SK-N-SH (cell line): ENCODE measurements around the gene MPHOSPH9. TPM values are rescaled to one million over a fixed set of nuclear protein-coding genes. Genes with fewer than 3 reads are reported as not detected.
A peak's percentile ranks its signal among the peaks of the same experiment; 100 is the strongest.

Experiments used
- CTCF ChIA-PET: fragments of 300-600, 350-600 bp; formaldehyde crosslinking; extraction: SDS; loops from one replicate; lab custom pipeline; 2021; lab: Yijun Ruan, JAX
- POLR2A ChIA-PET: fragments of 350-600 bp; sonication (Branson Sonifier 250); formaldehyde crosslinking; extraction: SDS; loops from one replicate; lab custom pipeline; 2020; ENCODE audit warnings: antibody characterized with exemption, inconsistent platforms; lab: Yijun Ruan, JAX
- DNase-seq: peaks from one replicate; pipeline ENCODE4 v3.0.0; 2012
- H2AFZ ChIP-seq: fragments of 200-600 bp; sonication (generic); 2 replicates; pipeline ENCODE4 v1.8.1; 2016; ENCODE audit warnings: antibody characterized with exemption, mild to moderate bottlenecking, low read depth
- H3F3A ChIP-seq: fragments of 200-600 bp; sonication (generic); replicated peaks from 2 replicates; pipeline ENCODE3; 2016; ENCODE audit warnings: antibody characterized with exemption, mild to moderate bottlenecking; ENCODE audit not compliant: insufficient read depth
- H3K27ac ChIP-seq, 2 experiments: fragments of 200-500 bp in 1 of 2; fragments of 200-600 bp in 1 of 2; sonication (Bioruptor generic) in 1 of 2; sonication (generic), shearing (Covaris generic) in 1 of 2; 2 replicates each; pipeline versions ENCODE4 v1.5.1 to v1.6.1; 2014 to 2016; ENCODE audit warnings: low read depth in 2 of 2, inconsistent platforms in 1 of 2, low read length in 1 of 2, mild to moderate bottlenecking in 1 of 2, mixed read lengths in 1 of 2
- H3K27me3 ChIP-seq: fragments of 200-600 bp; sonication (generic), shearing (Covaris generic); 2 replicates; pipeline ENCODE4 v1.6.1; 2016; ENCODE audit warnings: mixed run types; ENCODE audit not compliant: insufficient read depth
- H3K36me3 ChIP-seq, 2 experiments: fragments of 200-500 bp in 1 of 2; fragments of 200-600 bp in 1 of 2; sonication (Bioruptor generic) in 1 of 2; sonication (generic) in 1 of 2; replicated peaks in 1 of 2; 2 replicates each; pipeline versions ENCODE3 to v1.5.1; 2014 to 2016; ENCODE audit warnings: low read length in 1 of 2, mild to moderate bottlenecking in 1 of 2; ENCODE audit not compliant: insufficient read depth in 2 of 2, control insufficient read depth in 1 of 2
- H3K4me1 ChIP-seq, 2 experiments: fragments of 200-500 bp in 1 of 2; fragments of 200-600 bp in 1 of 2; sonication (Bioruptor generic) in 1 of 2; sonication (generic), shearing (Covaris generic) in 1 of 2; 2 replicates each; pipeline versions ENCODE4 v1.5.1 to v1.6.1; 2014 to 2016; ENCODE audit warnings: low read depth in 1 of 2, low read length in 1 of 2, mixed run types in 1 of 2; ENCODE audit not compliant: insufficient read depth in 2 of 2, control insufficient read depth in 1 of 2
- H3K4me2 ChIP-seq: fragments of 200-600 bp; sonication (generic), shearing (Covaris generic); 2 replicates; pipeline ENCODE4 v1.6.1; 2017; ENCODE audit warnings: mixed run types
- H3K4me3 ChIP-seq, 2 experiments: fragments of 200-500 bp in 1 of 2; fragments of 200-600 bp in 1 of 2; sonication (Bioruptor generic) in 1 of 2; sonication (generic), shearing (Covaris generic) in 1 of 2; 2 replicates each; pipeline versions ENCODE4 v1.5.1 to v1.8.1; 2014 to 2016; ENCODE audit warnings: low read depth in 2 of 2, inconsistent platforms in 1 of 2, low read length in 1 of 2, mild to moderate bottlenecking in 1 of 2, mixed read lengths in 1 of 2, moderate library complexity in 1 of 2
- H3K79me2 ChIP-seq: fragments of 200-600 bp; sonication (generic); 2 replicates; pipeline ENCODE4 v1.8.1; 2017; ENCODE audit warnings: mild to moderate bottlenecking; ENCODE audit not compliant: insufficient read depth
- H3K9ac ChIP-seq: fragments of 200-600 bp; sonication (generic); 2 replicates; pipeline ENCODE4 v1.6.1; 2017; ENCODE audit warnings: mixed run types
- H3K9me2 ChIP-seq: fragments of 200-600 bp; sonication (generic); 2 replicates; pipeline ENCODE4 v1.6.1; 2017; ENCODE audit warnings: mixed run types
- H3K9me3 ChIP-seq: fragments of 200-600 bp; sonication (generic); 2 replicates; pipeline ENCODE4 v1.6.1; 2017; ENCODE audit warnings: mixed run types, mild to moderate bottlenecking, moderate library complexity
- H4K20me1 ChIP-seq: fragments of 200-600 bp; sonication (generic); 2 replicates; pipeline ENCODE4 v1.6.1; 2017; ENCODE audit warnings: mild to moderate bottlenecking, mixed run types; ENCODE audit not compliant: insufficient read depth
- ELF1 ChIP-seq: IDR thresholded peaks from 2 replicates; pipeline ENCODE4 v1.4.0; 2012
- EP300 ChIP-seq, 2 experiments: IDR thresholded peaks; 2 replicates each; pipeline versions ENCODE4 v1.4.0 to v1.6.1; 2012; ENCODE audit warnings: borderline replicate concordance in 1 of 2, low read depth in 1 of 2, low read length in 1 of 2
- FOSL2 ChIP-seq: IDR thresholded peaks from 2 replicates; pipeline ENCODE4 v1.4.0; 2012; ENCODE audit warnings: low read depth, mild to moderate bottlenecking, moderate library complexity, borderline replicate concordance
- FOXJ3 ChIP-seq: sonication (generic); formaldehyde crosslinking; IDR thresholded peaks from 2 replicates; pipeline ENCODE4 v1.5.1; 2020; ENCODE audit warnings: mild to moderate bottlenecking, missing genetic modification reagents
- GABPA ChIP-seq: IDR thresholded peaks from 2 replicates; pipeline ENCODE4 v1.4.0; 2012; ENCODE audit warnings: low read depth, mild to moderate bottlenecking
- GATA2 ChIP-seq: sonication (generic); formaldehyde crosslinking; IDR thresholded peaks from 2 replicates; pipeline ENCODE4 v1.5.0; 2020; ENCODE audit warnings: mild to moderate bottlenecking, missing genetic modification reagents
- MEF2A ChIP-seq: IDR thresholded peaks from 2 replicates; pipeline ENCODE4 v1.4.0; 2012; ENCODE audit warnings: low read depth, borderline replicate concordance
- NFIC ChIP-seq: IDR thresholded peaks from 2 replicates; pipeline ENCODE4 v1.4.0; 2012; ENCODE audit warnings: borderline replicate concordance
- POLR2AphosphoS5 ChIP-seq: IDR thresholded peaks from 2 replicates; pipeline ENCODE4 v1.6.1; 2012; ENCODE audit warnings: low read depth, low read length
- RCOR1 ChIP-seq: fragments of 150-350 bp; IDR thresholded peaks from 2 replicates; pipeline ENCODE4 v1.6.1; 2017; ENCODE audit warnings: antibody characterized with exemption, low read length
- TCF12 ChIP-seq: IDR thresholded peaks from 2 replicates; pipeline ENCODE4 v1.4.0; 2012
- YY1 ChIP-seq: IDR thresholded peaks from 2 replicates; pipeline ENCODE4 v1.4.0; 2012; ENCODE audit warnings: low read depth, mild to moderate bottlenecking
- WGBS: methylation state at CpG from one replicate; pipeline ENCODE4 v1.1.6; 2017; ENCODE audit warnings: low lambda C conversion rate; 5-methylcytosine and 5-hydroxymethylcytosine counted together
- polyA plus RNA-seq, 3 experiments: library from polyadenylated mRNA; depleted of rRNA; stranded (reverse); fragments of >200 nt; gene quantifications; 2 replicates each; pipeline ENCODE4 v1.2.3, GENCODE V29; 2012
- TF ChIP-seq, protein P1 (sequence below): fragments of 150-350 bp; IDR thresholded peaks from 2 replicates; pipeline ENCODE4 v1.6.1; 2016; ENCODE audit warnings: mild to moderate bottlenecking, low read depth, low read length
- TF ChIP-seq, protein P2 (sequence below): fragments of 200-600 bp; sonication (generic); IDR thresholded peaks from 2 replicates; pipeline ENCODE4 v1.6.1; 2017; ENCODE audit warnings: antibody characterized with exemption, mild to moderate bottlenecking, moderate library complexity
- TF ChIP-seq, protein P3 (sequence below): fragments of 150-350 bp; IDR thresholded peaks from 2 replicates; pipeline ENCODE4 v1.6.1; 2017; ENCODE audit warnings: antibody characterized with exemption, low read length, low read depth, borderline replicate concordance
- TF ChIP-seq, protein P4 (sequence below): IDR thresholded peaks from 2 replicates; pipeline ENCODE4; 2012
- TF ChIP-seq, protein P5 (sequence below): IDR thresholded peaks from 2 replicates; pipeline ENCODE4 v1.4.0; 2012; ENCODE audit warnings: low read depth
- TF ChIP-seq, protein P6 (sequence below): IDR thresholded peaks from 2 replicates; pipeline ENCODE4 v1.4.0; 2012; ENCODE audit warnings: low read depth, borderline replicate concordance
- TF ChIP-seq, protein P7 (sequence below): IDR thresholded peaks from 2 replicates; pipeline ENCODE4 v1.4.0; 2012; ENCODE audit warnings: low read depth, borderline replicate concordance

Gene MPHOSPH9
- polyA plus RNA-seq, 1 of the 3 experiments (the other 2 are of a cell fraction): 9.0 TPM

DNA sequence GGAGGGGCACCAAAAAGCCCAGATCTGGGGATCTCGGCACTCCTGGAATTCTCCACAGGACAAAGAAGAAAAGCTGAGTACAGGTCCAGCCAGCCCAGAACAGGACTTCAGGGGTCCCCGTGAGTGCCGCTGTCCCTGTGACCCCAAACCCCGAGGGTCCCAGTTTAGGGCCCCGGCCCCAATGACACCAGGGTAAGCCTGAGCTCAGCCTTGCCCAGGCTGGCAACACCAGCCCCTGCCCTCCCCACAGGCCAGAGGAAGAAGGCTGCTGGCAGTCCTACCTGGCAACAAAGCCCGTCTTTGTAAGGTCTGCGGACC, 36.9 kb upstream of the MPHOSPH9 start:
- H3K9me3 ChIP-seq: no peaks in the 10 kb centered on the region
- peaks cover 21% of the 10 kb centered on the region for H4K20me1 ChIP-seq
- ChIA-PET POLR2A (interaction anchor here (0.8 to 3.5 kb wide), 7 partner anchors 16 to 352 kb away, joined by 3 to 47 read pairs (median 4); partner anchors contain the start of genes MPHOSPH9, MTRFR and SNRNP35), CTCF (interaction anchor here (0.9 to 2.3 kb wide), 12 partner anchors 12 to 331 kb away, joined by 3 to 14 read pairs (median 4); partner anchors contain the start of genes KMT5A, MPHOSPH9 and MTRFR)
- peaks cover 5 to 46% of the 10 kb centered on the region in 2 experiments; a peak in 3 of 4 replicates for H3K4me1 ChIP-seq
- peaks cover 74% of the 10 kb centered on the region for H3K79me2 ChIP-seq
- peak overlapping the region; percentile 80 to 99 for H3K27ac ChIP-seq
- DNase-seq: no peak
- no peaks in the 10 kb centered on the region for H3K9me2 ChIP-seq
- H3K9ac ChIP-seq: peak overlapping the region; percentile 86
- peak overlapping the region; percentile 96 for H3K4me2 ChIP-seq
- 3% methylated on average over 5 of the region's 7 CpGs for WGBS
- H2AFZ ChIP-seq: no peak overlapping the region
- H3K36me3 ChIP-seq: peaks cover 0 to 15% of the 10 kb centered on the region in 2 experiments
- H3K27me3 ChIP-seq: no peaks in the 10 kb centered on the region
- H3F3A ChIP-seq: peaks cover 7% of the 10 kb centered on the region
- peak overlapping the region; percentile 83 to 90 for H3K4me3 ChIP-seq
- TF ChIP-seq NFIC (no peak), EP300 (IDR thresholded peaks at IDR 0.05; ENCODE audit: borderline replicate concordance in 1 of 2, low read depth in 1 of 2, low read length in 1 of 2) (no peak), RCOR1 (no peak), GATA2 (CRISPR knock-in tag) (no peak), POLR2AphosphoS5 (no peak; the same call in 1 of the 2 replicates), YY1 (no peak), ELF1 (no peak), GABPA (no peak), FOXJ3 (CRISPR knock-in tag) (no peak), FOSL2 (no peak), MEF2A (no peak), TCF12 (no peak)
- TF ChIP-seq, protein P1, sequence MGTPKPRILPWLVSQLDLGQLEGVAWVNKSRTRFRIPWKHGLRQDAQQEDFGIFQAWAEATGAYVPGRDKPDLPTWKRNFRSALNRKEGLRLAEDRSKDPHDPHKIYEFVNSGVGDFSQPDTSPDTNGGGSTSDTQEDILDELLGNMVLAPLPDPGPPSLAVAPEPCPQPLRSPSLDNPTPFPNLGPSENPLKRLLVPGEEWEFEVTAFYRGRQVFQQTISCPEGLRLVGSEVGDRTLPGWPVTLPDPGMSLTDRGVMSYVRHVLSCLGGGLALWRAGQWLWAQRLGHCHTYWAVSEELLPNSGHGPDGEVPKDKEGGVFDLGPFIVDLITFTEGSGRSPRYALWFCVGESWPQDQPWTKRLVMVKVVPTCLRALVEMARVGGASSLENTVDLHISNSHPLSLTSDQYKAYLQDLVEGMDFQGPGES: no peak
- TF ChIP-seq, protein P2, sequence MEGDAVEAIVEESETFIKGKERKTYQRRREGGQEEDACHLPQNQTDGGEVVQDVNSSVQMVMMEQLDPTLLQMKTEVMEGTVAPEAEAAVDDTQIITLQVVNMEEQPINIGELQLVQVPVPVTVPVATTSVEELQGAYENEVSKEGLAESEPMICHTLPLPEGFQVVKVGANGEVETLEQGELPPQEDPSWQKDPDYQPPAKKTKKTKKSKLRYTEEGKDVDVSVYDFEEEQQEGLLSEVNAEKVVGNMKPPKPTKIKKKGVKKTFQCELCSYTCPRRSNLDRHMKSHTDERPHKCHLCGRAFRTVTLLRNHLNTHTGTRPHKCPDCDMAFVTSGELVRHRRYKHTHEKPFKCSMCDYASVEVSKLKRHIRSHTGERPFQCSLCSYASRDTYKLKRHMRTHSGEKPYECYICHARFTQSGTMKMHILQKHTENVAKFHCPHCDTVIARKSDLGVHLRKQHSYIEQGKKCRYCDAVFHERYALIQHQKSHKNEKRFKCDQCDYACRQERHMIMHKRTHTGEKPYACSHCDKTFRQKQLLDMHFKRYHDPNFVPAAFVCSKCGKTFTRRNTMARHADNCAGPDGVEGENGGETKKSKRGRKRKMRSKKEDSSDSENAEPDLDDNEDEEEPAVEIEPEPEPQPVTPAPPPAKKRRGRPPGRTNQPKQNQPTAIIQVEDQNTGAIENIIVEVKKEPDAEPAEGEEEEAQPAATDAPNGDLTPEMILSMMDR: no peak
- TF ChIP-seq, protein P3, sequence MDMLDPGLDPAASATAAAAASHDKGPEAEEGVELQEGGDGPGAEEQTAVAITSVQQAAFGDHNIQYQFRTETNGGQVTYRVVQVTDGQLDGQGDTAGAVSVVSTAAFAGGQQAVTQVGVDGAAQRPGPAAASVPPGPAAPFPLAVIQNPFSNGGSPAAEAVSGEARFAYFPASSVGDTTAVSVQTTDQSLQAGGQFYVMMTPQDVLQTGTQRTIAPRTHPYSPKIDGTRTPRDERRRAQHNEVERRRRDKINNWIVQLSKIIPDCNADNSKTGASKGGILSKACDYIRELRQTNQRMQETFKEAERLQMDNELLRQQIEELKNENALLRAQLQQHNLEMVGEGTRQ: no peak
- TF ChIP-seq, protein P4, sequence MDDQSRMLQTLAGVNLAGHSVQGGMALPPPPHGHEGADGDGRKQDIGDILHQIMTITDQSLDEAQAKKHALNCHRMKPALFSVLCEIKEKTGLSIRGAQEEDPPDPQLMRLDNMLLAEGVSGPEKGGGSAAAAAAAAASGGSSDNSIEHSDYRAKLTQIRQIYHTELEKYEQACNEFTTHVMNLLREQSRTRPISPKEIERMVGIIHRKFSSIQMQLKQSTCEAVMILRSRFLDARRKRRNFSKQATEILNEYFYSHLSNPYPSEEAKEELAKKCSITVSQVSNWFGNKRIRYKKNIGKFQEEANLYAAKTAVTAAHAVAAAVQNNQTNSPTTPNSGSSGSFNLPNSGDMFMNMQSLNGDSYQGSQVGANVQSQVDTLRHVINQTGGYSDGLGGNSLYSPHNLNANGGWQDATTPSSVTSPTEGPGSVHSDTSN: no peak
- TF ChIP-seq, protein P5, sequence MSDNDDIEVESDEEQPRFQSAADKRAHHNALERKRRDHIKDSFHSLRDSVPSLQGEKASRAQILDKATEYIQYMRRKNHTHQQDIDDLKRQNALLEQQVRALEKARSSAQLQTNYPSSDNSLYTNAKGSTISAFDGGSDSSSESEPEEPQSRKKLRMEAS: no peak
- TF ChIP-seq, protein P6, sequence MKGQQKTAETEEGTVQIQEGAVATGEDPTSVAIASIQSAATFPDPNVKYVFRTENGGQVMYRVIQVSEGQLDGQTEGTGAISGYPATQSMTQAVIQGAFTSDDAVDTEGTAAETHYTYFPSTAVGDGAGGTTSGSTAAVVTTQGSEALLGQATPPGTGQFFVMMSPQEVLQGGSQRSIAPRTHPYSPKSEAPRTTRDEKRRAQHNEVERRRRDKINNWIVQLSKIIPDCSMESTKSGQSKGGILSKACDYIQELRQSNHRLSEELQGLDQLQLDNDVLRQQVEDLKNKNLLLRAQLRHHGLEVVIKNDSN: no peak
- TF ChIP-seq, protein P7, sequence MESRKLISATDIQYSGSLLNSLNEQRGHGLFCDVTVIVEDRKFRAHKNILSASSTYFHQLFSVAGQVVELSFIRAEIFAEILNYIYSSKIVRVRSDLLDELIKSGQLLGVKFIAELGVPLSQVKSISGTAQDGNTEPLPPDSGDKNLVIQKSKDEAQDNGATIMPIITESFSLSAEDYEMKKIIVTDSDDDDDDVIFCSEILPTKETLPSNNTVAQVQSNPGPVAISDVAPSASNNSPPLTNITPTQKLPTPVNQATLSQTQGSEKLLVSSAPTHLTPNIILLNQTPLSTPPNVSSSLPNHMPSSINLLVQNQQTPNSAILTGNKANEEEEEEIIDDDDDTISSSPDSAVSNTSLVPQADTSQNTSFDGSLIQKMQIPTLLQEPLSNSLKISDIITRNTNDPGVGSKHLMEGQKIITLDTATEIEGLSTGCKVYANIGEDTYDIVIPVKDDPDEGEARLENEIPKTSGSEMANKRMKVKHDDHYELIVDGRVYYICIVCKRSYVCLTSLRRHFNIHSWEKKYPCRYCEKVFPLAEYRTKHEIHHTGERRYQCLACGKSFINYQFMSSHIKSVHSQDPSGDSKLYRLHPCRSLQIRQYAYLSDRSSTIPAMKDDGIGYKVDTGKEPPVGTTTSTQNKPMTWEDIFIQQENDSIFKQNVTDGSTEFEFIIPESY: no peak
